RWPE1 (cell line): Measurements from ENCODE around the gene ME3.

ENCODE experiments used
- CTCF ChIA-PET: fragments of 350-600 bp; sonication (Branson Sonifier 250); formaldehyde crosslinking; extraction: SDS; loops from one replicate; lab custom pipeline; 2021; lab: Yijun Ruan, JAX
- POLR2A ChIA-PET: fragments of 400-600 bp; formaldehyde crosslinking; extraction: SDS; loops from one replicate; lab custom pipeline; 2020; ENCODE audit warnings: antibody characterized with exemption; ENCODE audit not compliant: low non-redundant PET; lab: Yijun Ruan, JAX
- DNase-seq: peaks from one replicate; pipeline ENCODE4 v3.0.0; 2012; ENCODE audit warnings: low spot score
- H3K27ac ChIP-seq: fragments of 450-650 bp; 2 replicates; pipeline ENCODE4 v1.5.1; 2017
- CTCF ChIP-seq: fragments of 450-650 bp; conservative IDR thresholded peaks from 2 replicates; pipeline ENCODE4 v1.5.1; 2017; ENCODE audit warnings: low read depth, mild to moderate bottlenecking

The ME3 gene

DNA sequence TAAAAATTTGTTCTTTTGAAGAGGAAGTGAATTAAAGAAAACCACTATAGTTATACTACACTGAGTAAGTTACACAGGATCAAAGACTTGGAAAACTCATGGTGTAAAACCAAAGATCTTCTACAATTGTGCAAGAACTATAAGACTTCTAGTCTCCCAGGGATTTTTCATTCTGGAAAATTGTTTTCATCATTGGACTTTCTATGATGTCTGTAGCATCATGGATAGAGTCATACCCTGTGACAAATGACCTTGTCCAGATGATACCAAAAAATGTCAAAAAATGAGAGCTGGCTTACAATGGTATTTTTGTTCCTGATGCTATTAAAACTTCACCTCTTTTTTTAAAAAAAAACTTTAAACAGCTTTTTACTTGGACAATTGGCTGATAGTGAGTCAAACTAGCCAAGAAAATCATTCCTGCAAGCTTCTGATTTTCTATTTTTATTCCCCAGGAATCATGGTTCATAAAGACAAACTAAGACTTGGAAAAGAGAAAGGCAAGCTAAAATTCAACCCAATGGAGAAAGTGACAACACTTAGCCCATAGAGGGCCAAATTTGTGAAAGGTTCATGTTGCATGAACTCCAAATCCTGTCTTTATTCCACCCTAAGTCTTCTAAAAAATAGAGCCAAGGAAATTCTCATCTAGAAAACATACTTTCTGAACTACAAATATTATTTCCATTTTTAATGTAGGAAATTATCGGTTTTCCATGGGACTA, 30.7 kb downstream of the ME3 start:
- H3K27ac ChIP-seq: no peak overlapping the region
- TF ChIP-seq CTCF: no peak
- ChIA-PET CTCF (interaction anchor here (0.7 kb wide), 1 partner anchor 37 kb away, joined by 3 read pairs; no protein-coding TSS in a partner anchor), POLR2A (no interaction called here)
- DNase-seq: no peak

DNA sequence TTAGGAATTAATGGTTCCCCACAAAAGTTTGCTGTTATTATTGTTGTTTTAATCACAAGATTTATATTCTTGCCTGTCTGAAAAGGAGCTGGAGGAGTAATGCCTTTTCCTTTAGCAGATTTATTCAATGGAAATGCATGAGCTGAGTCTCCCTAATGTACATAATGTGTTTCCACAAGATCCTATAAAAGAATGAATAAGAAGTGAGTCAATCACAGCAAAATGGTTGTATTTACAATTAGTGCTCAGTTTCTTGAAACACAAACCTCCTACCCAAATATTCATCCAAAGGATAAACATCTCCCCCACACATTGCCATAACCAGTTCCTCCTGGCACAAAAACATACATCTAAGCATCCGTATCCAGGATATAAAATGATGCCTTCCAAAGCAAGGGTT, 33.3 kb downstream of the ME3 start:
- TF ChIP-seq CTCF: no peak
- DNase-seq: peak; percentile 13
- CTCF ChIA-PET: interaction anchor here (1.1 kb wide), 1 partner anchor 179 kb away, joined by 3 read pairs; no protein-coding TSS in a partner anchor
- no peak overlapping the region for H3K27ac ChIP-seq
- POLR2A ChIA-PET: no interaction called here

DNA sequence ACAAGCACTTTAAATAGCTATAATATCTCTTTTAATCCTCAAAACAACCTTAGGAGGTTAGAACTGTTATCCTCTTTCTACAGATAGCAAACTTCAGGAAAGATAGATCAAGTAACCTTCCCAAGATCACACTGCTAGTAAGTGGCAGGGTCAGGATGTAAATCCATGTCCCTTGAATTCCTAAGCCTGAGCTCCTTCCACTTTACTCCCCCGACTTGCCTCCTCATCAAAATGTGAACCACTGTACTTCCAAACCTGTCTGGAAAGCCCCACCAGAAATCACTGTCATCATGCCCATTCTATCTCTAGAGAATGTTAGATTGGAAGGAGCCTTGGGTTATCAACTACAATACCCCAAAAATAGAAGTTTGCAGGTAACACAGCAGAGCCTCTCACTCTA, 33.7 kb downstream of the ME3 start:
- POLR2A ChIA-PET: no interaction called here
- no peak for TF ChIP-seq CTCF
- CTCF ChIA-PET: interaction anchor here (1.1 kb wide), 1 partner anchor 179 kb away, joined by 3 read pairs; no protein-coding TSS in a partner anchor
- no peak for DNase-seq
- H3K27ac ChIP-seq: no peak overlapping the region

- POLR2A ChIA-PET: no interaction called here
- no peak overlapping the region for H3K27ac ChIP-seq
These were observed 34.4 kb downstream of the ME3 start for GRCh38 chr11:86637988-86638387.

DNA sequence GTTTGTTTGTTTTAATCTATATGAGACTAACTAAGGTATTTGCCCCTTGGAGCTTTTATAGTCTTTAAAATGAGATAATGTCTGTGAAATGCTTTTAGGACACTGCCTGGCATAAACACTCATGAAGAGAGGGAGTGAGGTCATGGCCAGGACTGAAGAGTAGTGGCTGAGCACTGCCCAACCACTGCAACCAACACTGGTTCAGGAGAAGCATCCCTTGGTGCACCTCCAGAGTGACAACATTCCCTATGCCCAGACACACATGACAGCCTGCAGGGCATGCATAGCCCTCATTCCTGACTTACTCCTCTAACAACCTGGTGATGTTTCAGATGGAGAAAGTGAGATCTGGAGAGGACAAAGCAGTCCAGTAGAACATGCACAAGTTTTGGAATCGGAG, 36.1 kb downstream of the ME3 start:
- no peak for TF ChIP-seq CTCF
- ChIA-PET CTCF (no interaction called here), POLR2A (no interaction called here)
- no peak for DNase-seq
- H3K27ac ChIP-seq: no peak overlapping the region

More at GRCh38 chr11:86637988-86638387, 34.4 kb downstream of the ME3 start:
- CTCF ChIA-PET: no interaction called here
- TF ChIP-seq CTCF: no peak
- no peak for DNase-seq

- H3K27ac ChIP-seq: peak overlapping the region; percentile 73
- peak; percentile 87 for DNase-seq
- no peak; the same call in 1 of the 2 replicates for TF ChIP-seq CTCF
- ChIA-PET POLR2A (no interaction called here), CTCF (interaction anchor here (0.6 to 1.0 kb wide), 2 partner anchors 24 to 49 kb away, joined by 3 to 5 read pairs; no protein-coding TSS in a partner anchor)
These were observed 39.7 kb downstream of the ME3 start for GRCh38 chr11:86632499-86633269.
